HTR-8/SVneo (cell line): Measurements from ENCODE around the gene THAP6.
"Not testable (repeated sequence)": the region's sequence is repeated elsewhere in the genome, so short reads cannot be mapped to it uniquely, and the experiment has no call there.

ENCODE experiments used
- DNase-seq: peaks from one replicate; pipeline ENCODE4 v3.0.0; 2011; ENCODE audit warnings: low spot score, mixed read lengths; ENCODE audit not compliant: insufficient read length
- FAIRE-seq: peaks from 2 replicates; lab custom pipeline; 2011; peaks lifted over from hg19 to GRCh38; lab: Jason Lieb, UNC

The THAP6 gene

GRCh38 chr4:75519452-75519851 lies 5.2 kb downstream of the THAP6 start:
- DNase-seq, FAIRE-seq: not testable (repeated sequence)

- no peak for FAIRE-seq
These were observed 10.8 kb downstream of the THAP6 start for GRCh38 chr4:75525086-75525485.

GRCh38 chr4:75525910-75526309 lies 11.6 kb downstream of the THAP6 start:
- FAIRE-seq (no peak), DNase-seq (no peak)

More at GRCh38 chr4:75525086-75525485, 10.8 kb downstream of the THAP6 start:
- no peak for DNase-seq

- DNase-seq (no peak), FAIRE-seq (no peak)
These were observed 13.2 kb downstream of the THAP6 start for GRCh38 chr4:75527482-75527881.

- FAIRE-seq (no peak), DNase-seq (no peak)
These were observed 16.5 kb downstream of the THAP6 start for GRCh38 chr4:75530556-75531322.

- not testable (repeated sequence) for FAIRE-seq, DNase-seq
These were observed 17.4 kb downstream of the THAP6 start for GRCh38 chr4:75531536-75532143.

- DNase-seq, FAIRE-seq: not testable (repeated sequence)
These were observed 19.1 kb downstream of the THAP6 start for GRCh38 chr4:75533339-75533887.

GRCh38 chr4:75533926-75534325 lies 19.7 kb downstream of the THAP6 start:
- not testable (repeated sequence) for FAIRE-seq, DNase-seq

GRCh38 chr4:75537308-75537707 lies 23.0 kb downstream of the THAP6 start:
- DNase-seq, FAIRE-seq: not testable (repeated sequence)

GRCh38 chr4:75542824-75543223 lies 28.6 kb downstream of the THAP6 start:
- FAIRE-seq = no peak
- DNase-seq = no peak

GRCh38 chr4:75544220-75544619 lies 29.9 kb downstream of the THAP6 start:
- DNase-seq, FAIRE-seq: not testable (repeated sequence)

- DNase-seq (no peak), FAIRE-seq (no peak)
These were observed 30.6 kb downstream of the THAP6 start for GRCh38 chr4:75544870-75545269.

GRCh38 chr4:75545526-75545925 lies 31.3 kb downstream of the THAP6 start:
- DNase-seq = no peak
- FAIRE-seq = no peak

- FAIRE-seq = no peak
- no peak for DNase-seq
These were observed 33.5 kb downstream of the THAP6 start for GRCh38 chr4:75547647-75548387.

- FAIRE-seq (no peak), DNase-seq (no peak)
These were observed 34.7 kb downstream of the THAP6 start for GRCh38 chr4:75549019-75549418.

- FAIRE-seq (no peak), DNase-seq (no peak)
These were observed 38.2 kb downstream of the THAP6 start for GRCh38 chr4:75552452-75552851.

- no peak for FAIRE-seq
- peak; percentile 38 for DNase-seq
These were observed 41.3 kb downstream of the THAP6 start, which contains the start of gene ODAPH for GRCh38 chr4:75555294-75556164. Gene ODAPH (plus strand): TSS chr4:75556066. CDS start chr4:75556083, 17 bp downstream.

GRCh38 chr4:75557696-75558095 lies 43.4 kb downstream of the THAP6 start:
- FAIRE-seq (no peak), DNase-seq (no peak)

GRCh38 chr4:75561789-75562188 lies 47.5 kb downstream of the THAP6 start:
- DNase-seq (peak; percentile 9), FAIRE-seq (no peak)
